ENCODE measurements around the gene SFN.
"Not testable (repeated sequence)": the region's sequence is repeated elsewhere in the genome, so short reads cannot be mapped to it uniquely, and the experiment has no call there.

Gene SFN

GRCh38 chr1:26839339-26839722 lies 23.6 kb upstream of the SFN start:
- no peak for DNase-seq
- H3K4me3 ChIP-seq (ENCODE audit: control insufficient read depth in 1 of 7, extremely low read depth in 1 of 7, insufficient read depth in 4 of 7, low read depth in 2 of 7, low read length in 6 of 7), result no peak overlapping the region
- H3K27ac ChIP-seq (ENCODE audit: insufficient read depth in 1 of 2, low read depth in 1 of 2, low read length in 2 of 2, poor library complexity in 1 of 2, severe bottlenecking in 2 of 2), result no peak overlapping the region
- H3K27me3 ChIP-seq (replicated peaks in 2 of 5; ENCODE audit: control insufficient read depth in 4 of 5, insufficient read depth in 5 of 5, low read length in 4 of 5), result no peaks in the 10 kb centered on the region
- WGBS (ENCODE audit: insufficient coverage), result 89% methylated on average over 1 of the region's 1 CpG
- peaks cover 15 to 60% (median 39%) of the 10 kb centered on the region in 4 experiments for H3K36me3 ChIP-seq (ENCODE audit: control insufficient read depth in 4 of 4, insufficient read depth in 4 of 4, low read length in 3 of 4)
- POLR2A ChIA-PET, result no interaction called here
- CTCF ChIA-PET, result interaction anchor here (2.6 kb wide), 1 partner anchor 30 kb away, joined by 10 read pairs; no protein-coding TSS in a partner anchor
- no peaks in the 10 kb centered on the region for H3K9me3 ChIP-seq (ENCODE audit: control extremely low read depth in 1 of 5, control insufficient read depth in 4 of 5, insufficient read depth in 2 of 5, low read depth in 1 of 5, low read length in 4 of 5)
- H3K4me1 ChIP-seq (ENCODE audit: control extremely low read depth in 1 of 4, control insufficient read depth in 4 of 4, insufficient read depth in 4 of 4, low read length in 3 of 4), result peaks cover under 1 to 5% (median 4%) of the 10 kb centered on the region in 4 experiments

GRCh38 chr1:26839779-26840178 lies 23.2 kb upstream of the SFN start:
- no peak overlapping the region for H3K27ac ChIP-seq (ENCODE audit: insufficient read depth in 1 of 2, low read depth in 1 of 2, low read length in 2 of 2, poor library complexity in 1 of 2, severe bottlenecking in 2 of 2)
- H3K36me3 ChIP-seq (ENCODE audit: control insufficient read depth in 4 of 4, insufficient read depth in 4 of 4, low read length in 3 of 4), result peaks cover 15 to 59% (median 36%) of the 10 kb centered on the region in 4 experiments
- WGBS (ENCODE audit: insufficient coverage), result 77% methylated on average over 6 of the region's 6 CpGs
- CTCF ChIA-PET, result no interaction called here
- no peak for DNase-seq
- H3K4me1 ChIP-seq (ENCODE audit: control extremely low read depth in 1 of 4, control insufficient read depth in 4 of 4, insufficient read depth in 4 of 4, low read length in 3 of 4), result peaks cover 0 to under 1% (median 0%) of the 10 kb centered on the region in 4 experiments
- no peaks in the 10 kb centered on the region for H3K27me3 ChIP-seq (replicated peaks in 2 of 5; ENCODE audit: control insufficient read depth in 4 of 5, insufficient read depth in 5 of 5, low read length in 4 of 5)
- H3K4me3 ChIP-seq (ENCODE audit: control insufficient read depth in 1 of 7, extremely low read depth in 1 of 7, insufficient read depth in 4 of 7, low read depth in 2 of 7, low read length in 6 of 7), result no peak overlapping the region
- POLR2A ChIA-PET, result no interaction called here
- no peaks in the 10 kb centered on the region for H3K9me3 ChIP-seq (ENCODE audit: control extremely low read depth in 1 of 5, control insufficient read depth in 4 of 5, insufficient read depth in 2 of 5, low read depth in 1 of 5, low read length in 4 of 5)

- H3K9me3 ChIP-seq (ENCODE audit: control extremely low read depth in 1 of 5, control insufficient read depth in 4 of 5, insufficient read depth in 2 of 5, low read depth in 1 of 5, low read length in 4 of 5), result no peaks in the 10 kb centered on the region
- 98% methylated on average over 9 of the region's 13 CpGs for WGBS (ENCODE audit: insufficient coverage)
- H3K4me1 ChIP-seq (ENCODE audit: control extremely low read depth in 1 of 4, control insufficient read depth in 4 of 4, insufficient read depth in 4 of 4, low read length in 3 of 4), result no peaks in the 10 kb centered on the region
- ChIA-PET POLR2A (no interaction called here), CTCF (interaction anchor here (0.6 to 1.1 kb wide), 3 partner anchors 20 to 386 kb away, joined by 3 read pairs; no protein-coding TSS in a partner anchor)
- H3K4me3 ChIP-seq (ENCODE audit: control insufficient read depth in 1 of 7, extremely low read depth in 1 of 7, insufficient read depth in 4 of 7, low read depth in 2 of 7, low read length in 6 of 7), result no peak overlapping the region
- H3K27me3 ChIP-seq (replicated peaks in 2 of 5; ENCODE audit: control insufficient read depth in 4 of 5, insufficient read depth in 5 of 5, low read length in 4 of 5), result no peaks in the 10 kb centered on the region
- H3K27ac ChIP-seq (ENCODE audit: insufficient read depth in 1 of 2, low read depth in 1 of 2, low read length in 2 of 2, poor library complexity in 1 of 2, severe bottlenecking in 2 of 2), result no peak overlapping the region
- peaks cover 15 to 57% (median 36%) of the 10 kb centered on the region in 4 experiments for H3K36me3 ChIP-seq (ENCODE audit: control insufficient read depth in 4 of 4, insufficient read depth in 4 of 4, low read length in 3 of 4)
- no peak for DNase-seq
Observed at GRCh38 chr1:26844424-26845196, 18.3 kb upstream of the SFN start.

- peaks cover 18 to 69% (median 42%) of the 10 kb centered on the region in 4 experiments for H3K36me3 ChIP-seq (ENCODE audit: control insufficient read depth in 4 of 4, insufficient read depth in 4 of 4, low read length in 3 of 4)
- WGBS (ENCODE audit: insufficient coverage), result 94% methylated on average over 6 of the region's 6 CpGs
- H3K27ac ChIP-seq (ENCODE audit: insufficient read depth in 1 of 2, low read depth in 1 of 2, low read length in 2 of 2, poor library complexity in 1 of 2, severe bottlenecking in 2 of 2); POLR2A ChIA-PET; DNase-seq; H3K4me1 ChIP-seq (ENCODE audit: control extremely low read depth in 1 of 4, control insufficient read depth in 4 of 4, insufficient read depth in 4 of 4, low read length in 3 of 4); H3K9me3 ChIP-seq (ENCODE audit: control extremely low read depth in 1 of 5, control insufficient read depth in 4 of 5, insufficient read depth in 2 of 5, low read depth in 1 of 5, low read length in 4 of 5); H3K27me3 ChIP-seq (replicated peaks in 2 of 5; ENCODE audit: control insufficient read depth in 4 of 5, insufficient read depth in 5 of 5, low read length in 4 of 5); H3K4me3 ChIP-seq (ENCODE audit: control insufficient read depth in 1 of 7, extremely low read depth in 1 of 7, insufficient read depth in 4 of 7, low read depth in 2 of 7, low read length in 6 of 7): not testable (repeated sequence)
- CTCF ChIA-PET, result interaction anchor here (1.1 to 3.1 kb wide), 6 partner anchors 9 to 52 kb away, joined by 3 to 18 read pairs (median 4); partner anchors contain the start of gene GPATCH3
Observed at GRCh38 chr1:26847826-26848225, 15.1 kb upstream of the SFN start.

GRCh38 chr1:26848499-26848898 lies 14.4 kb upstream of the SFN start:
- ChIA-PET POLR2A (no interaction called here), CTCF (interaction anchor here (0.8 to 3.1 kb wide), 9 partner anchors 10 to 250 kb away, joined by 3 to 18 read pairs (median 3); no protein-coding TSS in a partner anchor)
- Histone ChIP-seq H3K4me1 (ENCODE audit: control extremely low read depth in 1 of 4, control insufficient read depth in 4 of 4, insufficient read depth in 4 of 4, low read length in 3 of 4) (no peaks in the 10 kb centered on the region), H3K4me3 (ENCODE audit: control insufficient read depth in 1 of 7, extremely low read depth in 1 of 7, insufficient read depth in 4 of 7, low read depth in 2 of 7, low read length in 6 of 7) (no peak overlapping the region), H3K9me3 (ENCODE audit: control extremely low read depth in 1 of 5, control insufficient read depth in 4 of 5, insufficient read depth in 2 of 5, low read depth in 1 of 5, low read length in 4 of 5) (no peaks in the 10 kb centered on the region), H3K27me3 (replicated peaks in 2 of 5; ENCODE audit: control insufficient read depth in 4 of 5, insufficient read depth in 5 of 5, low read length in 4 of 5) (no peaks in the 10 kb centered on the region), H3K36me3 (ENCODE audit: control insufficient read depth in 4 of 4, insufficient read depth in 4 of 4, low read length in 3 of 4) (peaks cover 17 to 70% (median 45%) of the 10 kb centered on the region in 4 experiments), H3K27ac (ENCODE audit: insufficient read depth in 1 of 2, low read depth in 1 of 2, low read length in 2 of 2, poor library complexity in 1 of 2, severe bottlenecking in 2 of 2) (peak overlapping the region in 1 of 2 experiments; percentile 9)
- WGBS (ENCODE audit: insufficient coverage), result 94% methylated on average over 9 of the region's 10 CpGs
- no peak for DNase-seq

GRCh38 chr1:26848941-26849774 lies 13.8 kb upstream of the SFN start:
- WGBS (ENCODE audit: insufficient coverage), result 97% methylated on average over 7 of the region's 10 CpGs
- POLR2A ChIA-PET, result interaction anchor here (0.6 kb wide), 1 partner anchor 58 kb away, joined by 3 read pairs; no protein-coding TSS in a partner anchor
- no peak for DNase-seq
- Histone ChIP-seq H3K4me1 (ENCODE audit: control extremely low read depth in 1 of 4, control insufficient read depth in 4 of 4, insufficient read depth in 4 of 4, low read length in 3 of 4) (no peaks in the 10 kb centered on the region), H3K27me3 (replicated peaks in 2 of 5; ENCODE audit: control insufficient read depth in 4 of 5, insufficient read depth in 5 of 5, low read length in 4 of 5) (no peaks in the 10 kb centered on the region), H3K9me3 (ENCODE audit: control extremely low read depth in 1 of 5, control insufficient read depth in 4 of 5, insufficient read depth in 2 of 5, low read depth in 1 of 5, low read length in 4 of 5) (no peaks in the 10 kb centered on the region), H3K27ac (ENCODE audit: insufficient read depth in 1 of 2, low read depth in 1 of 2, low read length in 2 of 2, poor library complexity in 1 of 2, severe bottlenecking in 2 of 2) (peak overlapping the region in 1 of 2 experiments; percentile 9), H3K4me3 (ENCODE audit: control insufficient read depth in 1 of 7, extremely low read depth in 1 of 7, insufficient read depth in 4 of 7, low read depth in 2 of 7, low read length in 6 of 7) (no peak overlapping the region), H3K36me3 (ENCODE audit: control insufficient read depth in 4 of 4, insufficient read depth in 4 of 4, low read length in 3 of 4) (peaks cover 15 to 73% (median 51%) of the 10 kb centered on the region in 4 experiments)
- CTCF ChIA-PET, result interaction anchor here (0.8 to 3.2 kb wide), 15 partner anchors 10 to 251 kb away, joined by 3 to 18 read pairs (median 4); no protein-coding TSS in a partner anchor
